Lower leg skin (tissue), 4 donors: ENCODE measurements around the gene THYN1. TPM values are rescaled to one million over a fixed set of nuclear protein-coding genes. Genes with fewer than 3 reads are reported as not detected.

Source experiments
- DNase-seq, 2 donors: peaks; one replicate each; pipeline ENCODE4 v3.0.0-alpha.2; 2019; ENCODE audit warnings: low spot score in 2 of 2
- H3K4me3 ChIP-seq: fragments of 200-600 bp; sonication (generic); 2 replicates; pipeline ENCODE4 v1.5.1; 2017; ENCODE audit warnings: mild to moderate bottlenecking, low read depth; ENCODE audit not compliant: poor library complexity, severe bottlenecking
- CTCF ChIP-seq, 3 donors: fragments of 450-650 bp; IDR thresholded peaks; one replicate each; pipeline ENCODE4 v1.5.1; 2016; ENCODE audit warnings: antibody characterized with exemption in 3 of 3, mild to moderate bottlenecking in 3 of 3, moderate library complexity in 2 of 3
- POLR2A ChIP-seq, 2 donors: fragments of 450-650 bp; IDR thresholded peaks; one replicate each; pipeline ENCODE4 v1.6.1; 2016 to 2017; ENCODE audit warnings: antibody characterized with exemption in 2 of 2, mild to moderate bottlenecking in 1 of 2, moderate library complexity in 1 of 2
- whole genome bisulfite sequencing, 2 donors: methylation state at CpG; one replicate each; pipeline ENCODE4 v1.1.5; 2018; 5-methylcytosine and 5-hydroxymethylcytosine counted together
- intact Hi-C: fragments of 100-400 bp; cut with DNase I; formaldehyde crosslinking; loops from one replicate; pipeline ENCODE4 v1.15.0; 2023; ENCODE audit warnings: low total_unique reads
- total RNA-seq, 4 donors: library from RNA; depleted of rRNA; stranded (reverse); fragments of >200 nt; gene quantifications; one replicate each; pipeline ENCODE4 v1.1.0, GENCODE V29; 2016

THYN1 gene
- total RNA-seq, 4 donors from 2014 or later: 9.1 to 35.7 (median 26.2) TPM

GRCh38 chr11:134254433-134255183 is 1.5 kb upstream of the THYN1 start:
- H3K4me3 ChIP-seq: no peak overlapping the region
- 60 to 64% methylated on average over 3 of the region's 3 CpGs for WGBS, 2 donors
- intact Hi-C loops: no loop called here
- TF ChIP-seq CTCF (IDR thresholded peaks at IDR 0.05) (no peak), POLR2A (IDR thresholded peaks at IDR 0.05) (no peak)
- no peak for DNase-seq

GRCh38 chr11:134252346-134253187 is 585 bp downstream of the THYN1 start:
- intact Hi-C loops: no loop called here
- no peak for DNase-seq
- H3K4me3 ChIP-seq: peak overlapping the region; percentile 63
- TF ChIP-seq POLR2A (IDR thresholded peaks at IDR 0.05) (no peak), CTCF (IDR thresholded peaks at IDR 0.05) (no peak)
- 3 to 4% methylated on average over 27 of the region's 27 CpGs for WGBS, 2 donors

GRCh38 chr11:134250675-134251074 is 2.5 kb downstream of the THYN1 start:
- intact Hi-C loops: no loop called here
- H3K4me3 ChIP-seq: no peak overlapping the region
- 91 to 96% methylated on average over 2 of the region's 2 CpGs for WGBS, 2 donors
- DNase-seq: no peak
- TF ChIP-seq POLR2A (IDR thresholded peaks at IDR 0.05) (no peak), CTCF (IDR thresholded peaks at IDR 0.05) (no peak)

GRCh38 chr11:134250246-134250645 is 2.9 kb downstream of the THYN1 start:
- DNase-seq: no peak
- WGBS, 2 donors: 86 to 91% methylated on average over 3 of the region's 3 CpGs
- TF ChIP-seq POLR2A (IDR thresholded peaks at IDR 0.05) (no peak), CTCF (IDR thresholded peaks at IDR 0.05) (no peak)
- H3K4me3 ChIP-seq: no peak overlapping the region
- intact Hi-C loops: no loop called here

GRCh38 chr11:134248910-134249480 is 4.2 kb downstream of the THYN1 start:
- 67 to 70% methylated on average over 7 of the region's 7 CpGs for WGBS, 2 donors
- TF ChIP-seq POLR2A (IDR thresholded peaks at IDR 0.05) (no peak), CTCF (IDR thresholded peaks at IDR 0.05) (no peak)
- intact Hi-C loops: no loop called here
- H3K4me3 ChIP-seq: no peak overlapping the region
- DNase-seq: no peak
